Measurements from ENCODE around the gene TNNT3. TPM values are rescaled to one million over a fixed set of nuclear protein-coding genes. Genes with fewer than 3 reads are reported as not detected.

Gene TNNT3
- polyA plus RNA-seq, 2 of the 4 experiments (the other 2 are of a cell fraction), result not detected

- ChIA-PET POLR2A (no interaction called here), CTCF (interaction anchor here (1.0 to 28.2 kb wide), 4 partner anchors 26 to 291 kb away, joined by 3 to 554 read pairs (median 9); no protein-coding TSS in a partner anchor)
- FAIRE-seq, result no peak
- WGBS (ENCODE audit: missing lambda C conversion rate), result 44% methylated on average over 9 of the region's 9 CpGs
- no peak overlapping the region for H3K4me3 ChIP-seq
- H3K4me1 ChIP-seq, result no peaks in the 10 kb centered on the region
- TF ChIP-seq SMC3 (IDR thresholded peaks at IDR 0.05) (no peak), TP53 (CRISPR knock-in tag; IDR thresholded peaks at IDR 0.05) (no peak), ZFP36 (IDR thresholded peaks at IDR 0.05; ENCODE audit: borderline replicate concordance, partially characterized antibody) (no peak), FOSL2 (IDR thresholded peaks at IDR 0.05) (no peak), FOSL2 (CRISPR knock-in tag; IDR thresholded peaks at IDR 0.05) (no peak), ZNF302 (CRISPR knock-in tag; IDR thresholded peaks at IDR 0.05) (no peak), KDM5A (IDR thresholded peaks at IDR 0.05) (no peak), E2F6 (IDR thresholded peaks at IDR 0.05; ENCODE audit: borderline replicate concordance, low read depth) (no peak), RARB (CRISPR knock-in tag; IDR thresholded peaks at IDR 0.05) (no peak), SREBF2 (IDR thresholded peaks at IDR 0.05) (no peak), ESRRA (IDR thresholded peaks at IDR 0.05; ENCODE audit: borderline replicate concordance, low read length) (no peak), CHD2 (IDR thresholded peaks at IDR 0.05; ENCODE audit: low read length, partially characterized antibody) (no peak), ZC3H11A (IDR thresholded peaks at IDR 0.05) (no peak), CHD4 (IDR thresholded peaks at IDR 0.05; ENCODE audit: borderline replicate concordance) (no peak), NFE2L2 (conservative IDR thresholded peaks at IDR 0.05; ENCODE audit: low read length) (no peak), CEBPB (IDR thresholded peaks at IDR 0.05) (no peak), REST (IDR thresholded peaks at IDR 0.05) (no peak)
- no peaks in the 10 kb centered on the region for H3K9me3 ChIP-seq
- H3K27ac ChIP-seq, result no peak overlapping the region
- DNase-seq (ENCODE audit: low read depth in 1 of 2, low spot score in 1 of 2), result no peak
- no peak; a peak in 1 of 6 replicates for ATAC-seq
- H3K4me2 ChIP-seq, result no peak overlapping the region
These were observed 24.5 kb downstream of the TNNT3 start for GRCh38 chr11:1943977-1944376.

DNA sequence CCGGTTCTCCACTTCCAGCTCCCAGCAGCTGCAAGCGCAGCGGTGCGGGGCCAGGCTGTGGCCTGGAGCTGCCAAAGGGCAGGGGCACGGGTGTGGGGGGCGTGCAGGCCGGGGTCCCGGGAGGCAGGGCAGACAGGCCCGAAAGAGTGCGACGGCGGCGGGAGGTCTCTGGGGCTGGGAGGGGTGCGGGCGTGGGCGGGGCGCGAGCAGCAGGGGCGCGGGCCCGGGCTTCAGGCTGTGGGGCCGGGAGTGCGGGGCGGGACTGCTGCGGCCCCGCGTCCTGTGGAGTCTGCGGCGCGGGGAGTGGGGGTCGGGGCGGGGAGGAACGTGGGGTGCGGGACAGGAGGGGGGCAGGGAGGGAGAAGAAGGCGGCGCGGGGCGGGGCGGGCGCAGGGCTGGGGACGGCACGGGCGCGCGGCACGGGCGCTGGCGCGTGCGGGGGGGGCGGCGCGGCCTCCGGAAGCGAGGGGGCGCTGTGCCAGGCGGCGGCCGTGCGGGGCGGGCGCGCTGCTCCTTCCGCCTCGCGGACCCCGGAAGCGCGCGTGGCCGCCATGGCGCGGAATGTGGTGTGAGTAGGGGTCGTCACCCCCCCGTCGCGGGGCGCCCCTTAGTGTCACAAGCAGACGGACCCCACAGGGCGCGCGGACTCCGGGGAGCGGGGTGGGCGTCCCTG is 27.4 kb downstream of the TNNT3 start, which contains the start of gene MRPL23:
Gene MRPL23 (plus strand): TSS at position 521 of the 673 bp plus-strand sequence. CDS start 31 bp downstream, at position 552.
- H3K4me2 ChIP-seq, result no peak within 1 kb of the TSS
- no peak within 1 kb of the TSS for H3K4me3 ChIP-seq
- WGBS (ENCODE audit: missing lambda C conversion rate), result no CpG with 5 or more reads among the region's 85 CpGs
- no peaks in the 10 kb centered on the region for H3K4me1 ChIP-seq
- TF ChIP-seq ZC3H11A (IDR thresholded peaks at IDR 0.05) (no peak), SREBF2 (IDR thresholded peaks at IDR 0.05) (no peak), NPAS2 (CRISPR knock-in tag; IDR thresholded peaks at IDR 0.05; ENCODE audit: borderline replicate concordance) (no peak), CHD2 (IDR thresholded peaks at IDR 0.05; ENCODE audit: low read length, partially characterized antibody) (no peak), EHMT2 (IDR thresholded peaks at IDR 0.05; ENCODE audit: low read depth) (no peak), BCL3 (IDR thresholded peaks at IDR 0.05) (no peak), BHLHE40 (IDR thresholded peaks at IDR 0.05; ENCODE audit: low read depth, low read length) (no peak), HES2 (IDR thresholded peaks at IDR 0.05) (no peak), EP300 (IDR thresholded peaks at IDR 0.05) (no peak), CHD4 (IDR thresholded peaks at IDR 0.05; ENCODE audit: borderline replicate concordance) (no peak)
- FAIRE-seq (no peak), ATAC-seq (peak; percentile 72), DNase-seq (ENCODE audit: low read depth in 1 of 2, low spot score in 1 of 2) (no peak)
- ChIA-PET POLR2A (interaction anchor here (0.9 kb wide), 1 partner anchor 204 kb away, joined by 3 read pairs; no protein-coding TSS in a partner anchor), CTCF (interaction anchor here (0.7 to 28.2 kb wide), 14 partner anchors 13 to 294 kb away, joined by 3 to 554 read pairs (median 6); partner anchors contain the start of gene SYT8)
- H3K9me3 ChIP-seq, result no peaks in the 10 kb centered on the region
- H3K27ac ChIP-seq, result no peak within 1 kb of the TSS
